SK-N-SH treated with all-trans-retinoic acid at 6 μM for 48 hours (cell line): ENCODE data around the gene PLXNA4.

ENCODE experiments used
- ARNTL ChIP-seq: fragments of 450-650 bp; formaldehyde crosslinking; IDR thresholded peaks from 2 replicates; pipeline ENCODE4 v1.5.0; 2020; ENCODE audit warnings: low read depth, mild to moderate bottlenecking, moderate library complexity, borderline replicate concordance
- BACH2 ChIP-seq: fragments of 250-450 bp; sonication (Bioruptor Pico); IDR thresholded peaks from 2 replicates; pipeline ENCODE4 v1.9.0; 2021; ENCODE audit warnings: mild to moderate bottlenecking, borderline replicate concordance
- CREB5 ChIP-seq: fragments of 250-450 bp; sonication (Bioruptor Pico); IDR thresholded peaks from 2 replicates; pipeline ENCODE4 v1.5.1; 2020; ENCODE audit warnings: low read depth, mild to moderate bottlenecking, moderate library complexity
- CSRNP3 ChIP-seq: fragments of 250-450 bp; sonication (Bioruptor Pico); IDR thresholded peaks from 2 replicates; pipeline ENCODE4 v1.5.1; 2021; ENCODE audit warnings: mild to moderate bottlenecking, moderate library complexity
- OSR1 ChIP-seq: fragments of 250-450 bp; sonication (Bioruptor Pico); IDR thresholded peaks from 2 replicates; pipeline ENCODE4 v1.8.0; 2022; ENCODE audit warnings: moderate library complexity, mild to moderate bottlenecking, inconsistent platforms
- PATZ1 ChIP-seq: fragments of 250-450 bp; sonication (Bioruptor Pico); IDR thresholded peaks from 2 replicates; pipeline ENCODE4 v1.8.0; 2020; ENCODE audit warnings: mild to moderate bottlenecking, moderate library complexity, borderline replicate concordance
- PPARA ChIP-seq: fragments of 250-450 bp; sonication (Bioruptor Pico); IDR thresholded peaks from 2 replicates; pipeline ENCODE4 v1.5.0; 2020; ENCODE audit warnings: mild to moderate bottlenecking, borderline replicate concordance
- RARB ChIP-seq: fragments of 250-450 bp; sonication (Bioruptor Pico); IDR thresholded peaks from 2 replicates; pipeline ENCODE4 v1.8.0; 2021; ENCODE audit warnings: mild to moderate bottlenecking, moderate library complexity
- SNAI2 ChIP-seq: fragments of 250-450 bp; sonication (Bioruptor Pico); IDR thresholded peaks from 2 replicates; pipeline ENCODE4 v1.5.0; 2020; ENCODE audit warnings: mild to moderate bottlenecking, moderate library complexity
- TOX ChIP-seq: fragments of 250-450 bp; sonication (Bioruptor Pico); IDR thresholded peaks from 2 replicates; pipeline ENCODE4 v1.8.0; 2021; ENCODE audit warnings: mild to moderate bottlenecking, moderate library complexity, borderline replicate concordance
- TSHZ2 ChIP-seq: fragments of 250-450 bp; sonication (Bioruptor Pico); IDR thresholded peaks from 2 replicates; pipeline ENCODE4 v1.5.0; 2020; ENCODE audit warnings: mild to moderate bottlenecking, moderate library complexity
- ZC3H10 ChIP-seq: fragments of 250-450 bp; sonication (Bioruptor Pico); IDR thresholded peaks from 2 replicates; pipeline ENCODE4 v1.5.1; 2021; ENCODE audit warnings: mild to moderate bottlenecking, moderate library complexity

- TF ChIP-seq CREB5 (no peak), ZC3H10 (no peak), PATZ1 (CRISPR knock-in tag) (no peak), TSHZ2 (no peak), CSRNP3 (no peak), OSR1 (no peak), RARB (CRISPR knock-in tag) (no peak), ARNTL (CRISPR knock-in tag) (no peak), PPARA (CRISPR knock-in tag) (no peak), BACH2 (CRISPR knock-in tag) (no peak), TOX (CRISPR knock-in tag) (no peak), SNAI2 (CRISPR knock-in tag) (no peak)
Measured at GRCh38 chr7:132573251-132573955, 2.9 kb downstream of the PLXNA4 start.
